BJ (cell line): ENCODE results near the gene SMC5. TPM values are rescaled to one million over a fixed set of nuclear protein-coding genes. Genes with fewer than 3 reads are reported as not detected.
"Not testable (repeated sequence)": the region's sequence is repeated elsewhere in the genome, so short reads cannot be mapped to it uniquely, and the experiment has no call there.

Experiments used
- CTCF ChIA-PET: fragments of 350-600 bp; formaldehyde crosslinking; extraction: SDS; loops from one replicate; lab custom pipeline; 2021; ENCODE audit warnings: antibody characterized with exemption, inconsistent platforms; lab: Yijun Ruan, JAX
- POLR2A ChIA-PET: fragments of 300-600 bp; sonication (Branson Sonifier 250); formaldehyde crosslinking; extraction: SDS; loops from one replicate; lab custom pipeline; 2021; ENCODE audit warnings: antibody characterized with exemption; lab: Charles Lee
- DNase-seq: peaks from one replicate; pipeline ENCODE4 v3.0.0-alpha.2; 2011; ENCODE audit warnings: low read depth
- H3K27me3 ChIP-seq: 2 replicates; pipeline ENCODE4 v1.6.0; 2011; ENCODE audit warnings: low read length; ENCODE audit not compliant: control insufficient read depth, insufficient read depth
- H3K36me3 ChIP-seq: 2 replicates; pipeline ENCODE4 v1.5.1; 2011; ENCODE audit warnings: low read length; ENCODE audit not compliant: control insufficient read depth, insufficient read depth
- H3K4me3 ChIP-seq: 2 replicates; pipeline ENCODE4 v1.5.1; 2011; ENCODE audit warnings: low read depth, mild to moderate bottlenecking, control low read depth, low read length
- CTCF ChIP-seq: IDR thresholded peaks from 2 replicates; pipeline ENCODE4 v1.5.1; 2011; ENCODE audit warnings: low read depth, mild to moderate bottlenecking, control low read depth, inconsistent platforms, low read length, moderate library complexity; ENCODE audit not compliant: insufficient read depth
- polyA plus RNA-seq: library from polyadenylated mRNA; depleted of rRNA; stranded (reverse); fragments of >200 nt; gene quantifications from 2 replicates; pipeline ENCODE4 v1.2.3, GENCODE V29; 2011

Gene SMC5
- polyA plus RNA-seq, 1 experiment, result 7.9 TPM

GRCh38 chr9:70228118-70228517 lies 30.7 kb upstream of the SMC5 start:
- Histone ChIP-seq H3K27me3 (no peaks in the 10 kb centered on the region), H3K4me3 (no peak overlapping the region), H3K36me3 (no peaks in the 10 kb centered on the region)
- no peak for DNase-seq
- ChIA-PET POLR2A (no interaction called here), CTCF (interaction anchor here (1.0 to 2.9 kb wide), 5 partner anchors 9 to 374 kb away, joined by 3 to 13 read pairs (median 6); no protein-coding TSS in a partner anchor)
- no peak for TF ChIP-seq CTCF

GRCh38 chr9:70228611-70229010 lies 30.2 kb upstream of the SMC5 start:
- no peaks in the 10 kb centered on the region for H3K27me3 ChIP-seq
- no peak for TF ChIP-seq CTCF
- no peak overlapping the region for H3K4me3 ChIP-seq
- H3K36me3 ChIP-seq, result no peaks in the 10 kb centered on the region
- no peak for DNase-seq
- ChIA-PET POLR2A (no interaction called here), CTCF (interaction anchor here (1.6 to 2.9 kb wide), 3 partner anchors 108 to 374 kb away, joined by 5 to 13 read pairs (median 10); no protein-coding TSS in a partner anchor)

- Histone ChIP-seq H3K36me3 (no peaks in the 10 kb centered on the region), H3K4me3 (no peak overlapping the region), H3K27me3 (no peaks in the 10 kb centered on the region)
- ChIA-PET CTCF (interaction anchor here (0.6 to 4.1 kb wide), 10 partner anchors 12 to 376 kb away, joined by 3 to 30 read pairs (median 6); no protein-coding TSS in a partner anchor), POLR2A (no interaction called here)
- DNase-seq, result no peak
- TF ChIP-seq CTCF, result no peak
Observed at GRCh38 chr9:70229026-70229425, 29.8 kb upstream of the SMC5 start.

GRCh38 chr9:70229579-70229978 lies 29.2 kb upstream of the SMC5 start:
- H3K27me3 ChIP-seq, result no peaks in the 10 kb centered on the region
- POLR2A ChIA-PET, result interaction anchor here (0.7 kb wide), 1 partner anchor 129 kb away, joined by 3 read pairs; no protein-coding TSS in a partner anchor

GRCh38 chr9:70232476-70232875 lies 26.3 kb upstream of the SMC5 start:
- CTCF ChIA-PET, result interaction anchor here (1.2 to 4.1 kb wide), 4 partner anchors 11 to 370 kb away, joined by 3 to 30 read pairs (median 5); no protein-coding TSS in a partner anchor
- POLR2A ChIA-PET, result no interaction called here
- DNase-seq, result no peak

More at GRCh38 chr9:70229579-70229978, 29.2 kb upstream of the SMC5 start:
- no peak for DNase-seq
- Histone ChIP-seq H3K36me3 (no peaks in the 10 kb centered on the region), H3K4me3 (no peak overlapping the region)
- CTCF ChIA-PET, result interaction anchor here (0.6 to 4.1 kb wide), 14 partner anchors 11 to 808 kb away, joined by 3 to 30 read pairs (median 4); no protein-coding TSS in a partner anchor
- peak; percentile 42 for TF ChIP-seq CTCF

GRCh38 chr9:70234208-70234607 lies 24.6 kb upstream of the SMC5 start:
- DNase-seq, H3K4me3 ChIP-seq, POLR2A ChIA-PET: not testable (repeated sequence)

More at GRCh38 chr9:70232476-70232875, 26.3 kb upstream of the SMC5 start:
- no peak for TF ChIP-seq CTCF
- Histone ChIP-seq H3K4me3 (no peak overlapping the region), H3K27me3 (no peaks in the 10 kb centered on the region), H3K36me3 (no peaks in the 10 kb centered on the region)

GRCh38 chr9:70245952-70246351 lies 12.8 kb upstream of the SMC5 start:
- H3K27me3 ChIP-seq, H3K4me3 ChIP-seq, DNase-seq, H3K36me3 ChIP-seq, POLR2A ChIA-PET, CTCF ChIA-PET: not testable (repeated sequence)

More at GRCh38 chr9:70234208-70234607, 24.6 kb upstream of the SMC5 start:
- CTCF ChIA-PET, result interaction anchor here (0.6 kb wide), 1 partner anchor 14 kb away, joined by 4 read pairs; no protein-coding TSS in a partner anchor
- not testable (repeated sequence) for H3K27me3 ChIP-seq, H3K36me3 ChIP-seq
